Measurements from ENCODE around the gene ZNF799. TPM values are rescaled to one million over a fixed set of nuclear protein-coding genes. Genes with fewer than 3 reads are reported as not detected.

ZNF799 gene
- total and polyA plus RNA-seq, 2 of the 13 experiments (the other 11 are each of a cell fraction or from before 2014, with no cell fraction given): 7.7 to 17.9 TPM

GRCh38 chr19:12365236-12366162 lies 35.6 kb downstream of the ZNF799 start, which contains the start of gene ZNF442 (continued):
- TF ChIP-seq, protein P1, sequence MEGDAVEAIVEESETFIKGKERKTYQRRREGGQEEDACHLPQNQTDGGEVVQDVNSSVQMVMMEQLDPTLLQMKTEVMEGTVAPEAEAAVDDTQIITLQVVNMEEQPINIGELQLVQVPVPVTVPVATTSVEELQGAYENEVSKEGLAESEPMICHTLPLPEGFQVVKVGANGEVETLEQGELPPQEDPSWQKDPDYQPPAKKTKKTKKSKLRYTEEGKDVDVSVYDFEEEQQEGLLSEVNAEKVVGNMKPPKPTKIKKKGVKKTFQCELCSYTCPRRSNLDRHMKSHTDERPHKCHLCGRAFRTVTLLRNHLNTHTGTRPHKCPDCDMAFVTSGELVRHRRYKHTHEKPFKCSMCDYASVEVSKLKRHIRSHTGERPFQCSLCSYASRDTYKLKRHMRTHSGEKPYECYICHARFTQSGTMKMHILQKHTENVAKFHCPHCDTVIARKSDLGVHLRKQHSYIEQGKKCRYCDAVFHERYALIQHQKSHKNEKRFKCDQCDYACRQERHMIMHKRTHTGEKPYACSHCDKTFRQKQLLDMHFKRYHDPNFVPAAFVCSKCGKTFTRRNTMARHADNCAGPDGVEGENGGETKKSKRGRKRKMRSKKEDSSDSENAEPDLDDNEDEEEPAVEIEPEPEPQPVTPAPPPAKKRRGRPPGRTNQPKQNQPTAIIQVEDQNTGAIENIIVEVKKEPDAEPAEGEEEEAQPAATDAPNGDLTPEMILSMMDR (CRISPR knock-in tag; IDR thresholded peaks at IDR 0.05): peak; percentile 86
- peak; percentile 50 for TF ChIP-seq AGO2 (optimal IDR thresholded peaks at IDR 0.05; ENCODE audit: low read depth, low read length)
- TF ChIP-seq SP5 (CRISPR knock-in tag; IDR thresholded peaks at IDR 0.05; ENCODE audit: borderline replicate concordance, low read depth): 0 out of 2 replicates have a peak, but pooled peaks have one; percentile 11
- no peak for TF ChIP-seq ZNF577 (CRISPR knock-in tag; IDR thresholded peaks at IDR 0.05; ENCODE audit: borderline replicate concordance, low read depth)
- no peak for TF ChIP-seq ONECUT2 (CRISPR knock-in tag; IDR thresholded peaks at IDR 0.05)
- TF ChIP-seq NFKBIZ (CRISPR knock-in tag; IDR thresholded peaks at IDR 0.05): no peak
- TF ChIP-seq ZNF205 (CRISPR knock-in tag; IDR thresholded peaks at IDR 0.05): peak; percentile 51; the same call in 1 of the 2 replicates
- no peak for TF ChIP-seq ZNF432 (CRISPR knock-in tag; IDR thresholded peaks at IDR 0.05; ENCODE audit: borderline replicate concordance)
- TF ChIP-seq, protein P2, sequence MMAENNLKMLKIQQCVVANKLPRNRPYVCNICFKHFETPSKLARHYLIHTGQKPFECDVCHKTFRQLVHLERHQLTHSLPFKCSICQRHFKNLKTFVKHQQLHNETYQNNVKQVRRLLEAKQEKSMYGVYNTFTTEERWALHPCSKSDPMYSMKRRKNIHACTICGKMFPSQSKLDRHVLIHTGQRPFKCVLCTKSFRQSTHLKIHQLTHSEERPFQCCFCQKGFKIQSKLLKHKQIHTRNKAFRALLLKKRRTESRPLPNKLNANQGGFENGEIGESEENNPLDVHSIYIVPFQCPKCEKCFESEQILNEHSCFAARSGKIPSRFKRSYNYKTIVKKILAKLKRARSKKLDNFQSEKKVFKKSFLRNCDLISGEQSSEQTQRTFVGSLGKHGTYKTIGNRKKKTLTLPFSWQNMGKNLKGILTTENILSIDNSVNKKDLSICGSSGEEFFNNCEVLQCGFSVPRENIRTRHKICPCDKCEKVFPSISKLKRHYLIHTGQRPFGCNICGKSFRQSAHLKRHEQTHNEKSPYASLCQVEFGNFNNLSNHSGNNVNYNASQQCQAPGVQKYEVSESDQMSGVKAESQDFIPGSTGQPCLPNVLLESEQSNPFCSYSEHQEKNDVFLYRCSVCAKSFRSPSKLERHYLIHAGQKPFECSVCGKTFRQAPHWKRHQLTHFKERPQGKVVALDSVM (CRISPR knock-in tag; IDR thresholded peaks at IDR 0.05): peak; percentile 60; the same call in 1 of the 2 replicates
- no peak for TF ChIP-seq ZBTB37 (CRISPR knock-in tag; IDR thresholded peaks at IDR 0.05)
- peak; percentile 78 for TF ChIP-seq TEAD3 (CRISPR knock-in tag; optimal IDR thresholded peaks at IDR 0.05; ENCODE audit: borderline replicate concordance)
- TF ChIP-seq PTBP1 (IDR thresholded peaks at IDR 0.05; ENCODE audit: low read depth, low read length, poor library complexity, severe bottlenecking): no peak
- no peak for TF ChIP-seq CAMTA2 (CRISPR knock-in tag; IDR thresholded peaks at IDR 0.05; ENCODE audit: borderline replicate concordance)
- TF ChIP-seq ZNF747 (CRISPR knock-in tag; IDR thresholded peaks at IDR 0.05; ENCODE audit: borderline replicate concordance): peak; percentile 23; the same call in 1 of the 2 replicates
- peak; percentile 64; the same call in 1 of the 2 replicates for TF ChIP-seq ZNF335 (CRISPR knock-in tag; IDR thresholded peaks at IDR 0.05)
- peak; percentile 90 for TF ChIP-seq ZBTB7B (CRISPR knock-in tag; IDR thresholded peaks at IDR 0.05)
- TF ChIP-seq GABPB1 (CRISPR knock-in tag; IDR thresholded peaks at IDR 0.05): peak; percentile 60
- no peak for TF ChIP-seq AKAP8 (CRISPR knock-in tag; IDR thresholded peaks at IDR 0.05)
- peak; percentile 11; the same call in 1 of the 2 replicates for TF ChIP-seq ZFYVE20 (CRISPR knock-in tag; IDR thresholded peaks at IDR 0.05; ENCODE audit: borderline replicate concordance, low read depth)
- TF ChIP-seq TMF1 (CRISPR knock-in tag; IDR thresholded peaks at IDR 0.05; ENCODE audit: low read depth): peak; percentile 80; the same call in 1 of the 2 replicates
- peak; percentile 68; the same call in 1 of the 2 replicates for TF ChIP-seq ZNF788 (CRISPR knock-in tag; IDR thresholded peaks at IDR 0.05; ENCODE audit: borderline replicate concordance)
